GM04503 (cell line): ENCODE data around the gene GPR135.

Source experiments
- DNase-seq: peaks from one replicate; pipeline ENCODE4 v3.0.0-alpha.2; 2012; ENCODE audit warnings: low read depth

The GPR135 gene

DNA sequence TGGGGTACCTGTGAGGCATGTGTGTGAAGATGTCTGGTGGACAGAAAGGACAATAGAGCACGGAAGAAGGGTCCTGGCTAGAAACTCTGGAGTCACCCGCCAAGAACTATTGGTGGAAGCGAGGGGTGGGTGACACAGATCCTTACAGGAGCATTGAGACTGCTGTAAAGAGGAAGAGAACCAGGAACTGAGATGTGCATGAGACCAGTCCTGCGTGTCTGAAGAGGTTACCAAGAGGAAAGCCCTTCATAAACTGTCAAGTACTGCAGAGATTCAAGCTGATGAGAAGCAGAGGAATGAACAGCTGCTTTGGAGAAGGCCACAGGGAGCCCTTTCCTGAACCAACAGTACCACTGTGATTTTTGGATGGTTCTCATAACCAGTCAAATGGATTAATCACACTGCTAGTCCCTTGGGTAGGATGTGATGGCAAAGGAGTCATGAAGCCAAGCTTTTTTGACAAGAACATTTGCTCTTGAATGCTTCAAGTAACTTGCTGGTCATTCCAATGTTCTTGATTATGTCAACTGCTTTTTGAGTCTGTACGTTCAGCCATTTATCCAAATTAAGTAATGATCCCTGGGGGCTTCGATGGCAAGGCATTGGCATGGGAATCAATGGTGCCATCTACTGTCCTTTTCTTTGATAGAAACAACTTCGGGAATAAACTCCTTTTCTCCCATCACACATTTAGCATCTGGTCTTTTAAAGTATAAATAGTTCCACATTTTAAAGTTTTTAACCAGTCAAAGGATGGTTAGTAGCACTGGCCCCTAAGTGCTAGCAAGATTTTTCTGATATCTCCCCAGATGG lies 42.9 kb downstream of the GPR135 start:
- no peak for DNase-seq

- no peak for DNase-seq
Observed at GRCh38 chr14:59419303-59419702, 45.9 kb downstream of the GPR135 start.

DNA sequence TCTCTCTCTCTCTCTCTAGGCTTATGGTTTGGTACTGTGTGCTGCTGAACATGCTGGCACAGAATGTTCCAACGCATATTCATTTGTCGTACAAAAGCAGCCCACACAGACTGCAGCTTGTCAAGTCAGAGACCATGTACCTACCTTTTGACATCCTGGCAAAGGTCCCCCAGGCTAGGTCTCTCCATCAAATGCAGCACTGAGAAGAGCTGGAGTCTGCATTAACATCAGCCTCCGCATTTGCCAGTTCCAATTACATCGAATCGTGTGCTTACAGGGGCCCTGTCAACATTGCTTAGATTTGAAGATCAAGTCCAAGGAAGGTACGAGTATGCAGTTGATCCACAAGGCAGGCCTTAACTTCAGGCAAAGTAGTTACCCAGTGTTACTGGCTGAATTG lies 47.9 kb downstream of the GPR135 start:
- DNase-seq, result no peak

GRCh38 chr14:59415836-59416602 lies 49.2 kb downstream of the GPR135 start:
- no peak for DNase-seq
